ENCODE data around the gene RNF141.

Gene RNF141

GRCh38 chr11:10522276-10522675 lies 18.7 kb downstream of the RNF141 start:
- no peak for DNase-seq

- no peak for DNase-seq
Observed at GRCh38 chr11:10520562-10520961, 20.4 kb downstream of the RNF141 start.

DNA sequence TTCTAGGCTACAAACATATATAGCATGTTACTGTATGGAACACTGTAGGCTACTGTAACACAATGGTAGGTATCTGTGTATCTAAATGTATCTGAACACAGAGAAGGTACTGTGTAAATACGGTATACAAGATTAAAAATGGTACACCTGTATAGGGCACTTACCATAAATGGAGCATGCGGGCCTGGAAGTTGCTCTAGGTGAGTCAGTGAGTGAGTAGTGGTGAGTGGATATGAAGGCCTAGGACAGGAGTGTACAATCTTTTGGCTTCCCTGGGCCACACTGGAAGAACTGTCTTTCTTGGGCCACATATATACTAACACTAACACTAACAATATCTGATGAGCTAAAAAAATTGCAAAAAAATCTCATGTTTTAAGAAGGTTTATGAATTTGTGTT lies 21.4 kb downstream of the RNF141 start:
- no peak for DNase-seq

- DNase-seq: no peak
Observed at GRCh38 chr11:10518891-10519290, 22.1 kb downstream of the RNF141 start.

DNA sequence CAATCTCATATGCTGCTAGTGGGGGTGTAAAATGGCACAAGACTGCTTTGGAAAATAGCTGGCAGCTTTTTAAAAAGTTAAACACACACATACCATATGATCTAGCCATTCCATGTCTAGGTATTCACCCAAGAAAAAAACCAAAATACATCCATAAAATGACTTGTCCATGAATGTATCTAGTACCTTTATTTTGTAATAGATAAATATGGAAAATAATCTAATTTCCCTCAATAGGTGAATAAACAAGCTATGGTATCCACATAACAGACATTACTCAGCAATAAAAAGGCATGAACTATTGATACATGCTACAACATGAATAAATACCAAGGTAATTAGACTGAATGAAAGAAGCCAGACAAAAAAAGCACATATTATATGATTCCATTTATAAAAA lies 22.9 kb downstream of the RNF141 start:
- DNase-seq: no peak

- DNase-seq: no peak
Observed at GRCh38 chr11:10515418-10515817, 25.6 kb downstream of the RNF141 start.

DNA sequence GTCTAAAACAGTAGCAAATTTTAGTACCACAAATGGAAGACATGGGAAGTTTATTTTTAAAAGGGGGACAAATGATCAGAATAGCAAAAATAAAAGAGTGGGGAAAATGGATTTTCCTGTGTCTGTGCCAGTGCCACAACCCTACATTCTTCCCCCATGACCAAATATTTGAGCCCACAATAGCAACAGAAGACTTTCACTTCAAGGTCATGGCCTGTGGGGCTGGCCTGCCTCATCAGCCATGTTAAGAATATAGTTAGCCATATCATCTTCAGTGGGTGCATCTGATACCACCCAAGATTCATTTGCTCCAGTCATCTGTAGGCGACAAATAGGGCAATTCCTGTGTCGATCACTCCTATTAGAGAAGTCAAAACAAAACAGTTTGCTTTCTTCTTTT lies 26.3 kb downstream of the RNF141 start:
- DNase-seq: no peak

- no peak for DNase-seq
Observed at GRCh38 chr11:10514202-10514601, 26.8 kb downstream of the RNF141 start.

DNA sequence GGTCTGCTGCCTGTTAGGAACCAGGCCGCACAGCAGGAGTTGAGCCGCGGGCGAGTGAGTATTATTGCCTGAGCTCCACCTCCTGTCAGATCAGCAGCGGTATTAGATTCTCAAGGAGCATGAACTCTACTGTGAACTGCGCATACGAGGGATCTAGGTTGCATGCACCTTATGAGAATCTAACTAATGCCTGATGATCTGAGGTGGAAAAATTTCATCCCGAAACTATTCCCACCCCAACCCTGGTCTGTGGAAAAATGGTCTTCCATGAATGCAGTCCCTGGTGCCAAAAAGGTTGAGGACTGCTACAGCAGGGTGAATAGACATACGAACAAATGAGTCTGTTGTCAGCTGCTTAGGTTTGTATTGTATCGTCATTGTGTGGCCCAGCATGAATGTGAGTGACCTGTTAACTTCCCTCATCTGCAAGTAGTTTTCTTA lies 29.8 kb downstream of the RNF141 start:
- DNase-seq: no peak

- no peak for DNase-seq
Observed at GRCh38 chr11:10506008-10506370, 35.0 kb downstream of the RNF141 start.

- DNase-seq: no peak
Observed at GRCh38 chr11:10505278-10506007, 35.5 kb downstream of the RNF141 start.

DNA sequence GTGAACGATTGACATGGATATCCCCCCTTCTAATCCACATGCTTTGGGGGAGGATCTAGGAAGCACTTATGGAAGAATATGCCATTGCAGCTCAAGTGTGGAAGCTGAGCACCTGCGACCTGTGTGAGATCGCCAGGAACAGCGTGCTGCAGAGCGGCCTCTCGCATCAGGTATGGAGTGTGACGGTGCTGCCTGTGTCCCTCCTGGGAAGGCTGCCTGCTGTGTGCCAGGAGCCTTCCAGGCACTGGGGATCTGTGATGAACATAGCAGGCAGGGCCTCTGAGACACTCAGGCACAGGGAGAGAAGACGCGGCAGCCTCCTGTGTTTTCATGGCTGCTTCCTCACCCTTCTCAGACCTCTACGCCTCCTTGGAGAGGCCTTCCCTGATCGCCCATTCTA lies 36.5 kb downstream of the RNF141 start:
- DNase-seq: no peak

- DNase-seq: no peak
Observed at GRCh38 chr11:10503777-10504480, 37.1 kb downstream of the RNF141 start.

GRCh38 chr11:10503221-10503620 lies 37.8 kb downstream of the RNF141 start:
- no peak for DNase-seq

- DNase-seq: no peak
Observed at GRCh38 chr11:10502770-10503169, 38.2 kb downstream of the RNF141 start.

DNA sequence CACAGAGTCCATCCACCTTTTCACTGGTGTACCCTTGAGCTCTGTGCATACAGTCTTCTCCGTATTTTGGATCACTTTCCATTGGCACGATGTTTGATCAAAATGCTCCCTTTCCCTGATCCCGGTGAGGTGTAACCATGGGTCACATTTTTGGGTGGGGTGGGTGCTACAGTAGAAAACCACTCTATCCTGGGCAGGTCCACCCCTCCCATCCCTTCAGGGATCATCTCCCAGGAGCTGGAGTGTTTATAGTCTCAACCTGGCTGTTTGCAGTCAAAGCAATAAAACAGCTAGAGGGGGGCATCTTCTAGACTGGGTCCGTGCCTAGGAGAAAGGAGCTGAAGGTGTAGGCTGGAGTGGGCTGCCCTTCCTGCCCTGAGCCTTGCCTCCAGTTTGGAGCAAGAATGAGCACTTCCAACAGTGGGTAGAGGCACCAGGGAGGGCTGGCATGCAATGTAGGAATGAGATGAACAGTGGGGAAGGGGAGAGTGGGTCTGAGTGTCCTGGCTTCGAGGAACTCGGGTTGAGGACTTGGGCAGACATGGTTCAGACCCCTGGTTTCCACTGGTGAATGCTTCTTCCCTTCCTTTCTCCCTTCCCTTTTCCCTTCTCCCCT lies 38.8 kb downstream of the RNF141 start:
- no peak for DNase-seq

- no peak for DNase-seq
Observed at GRCh38 chr11:10500757-10501684, 40.0 kb downstream of the RNF141 start.

DNA sequence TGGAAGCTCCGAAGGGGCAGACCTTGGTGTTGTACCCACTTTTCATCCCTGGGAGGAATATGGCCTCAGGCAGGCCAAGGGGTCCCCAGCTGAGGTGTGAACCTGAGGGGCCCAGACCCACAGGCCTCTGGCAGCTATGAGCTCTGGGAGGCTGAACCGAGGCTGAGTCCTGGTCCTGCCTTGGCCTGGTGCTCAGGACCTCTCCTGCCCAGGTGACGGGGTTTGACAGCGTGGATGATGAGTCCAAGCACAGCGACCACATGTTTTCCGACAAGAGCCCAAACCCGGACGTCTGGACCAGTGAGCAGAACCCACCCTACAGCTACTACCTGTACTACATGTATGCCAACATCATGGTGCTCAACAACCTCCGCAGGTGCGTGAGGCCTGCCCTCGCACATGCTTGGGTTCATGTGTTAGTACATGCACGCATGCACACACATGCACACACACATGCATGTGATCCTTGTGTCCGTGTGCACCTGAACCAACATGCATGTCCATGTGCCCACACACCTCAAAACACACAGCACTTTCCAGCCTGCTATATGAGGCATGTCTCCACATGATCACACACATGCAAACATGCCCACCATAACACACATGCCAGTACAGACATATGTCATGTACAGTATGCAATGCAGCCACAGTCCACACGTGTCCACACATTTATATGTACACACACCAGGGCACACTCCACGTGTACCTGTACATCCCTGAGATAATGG lies 40.9 kb downstream of the RNF141 start:
- no peak for DNase-seq

- DNase-seq: no peak
Observed at GRCh38 chr11:10499452-10499851, 41.5 kb downstream of the RNF141 start.

- DNase-seq: no peak
Observed at GRCh38 chr11:10498426-10499250, 42.3 kb downstream of the RNF141 start.

DNA sequence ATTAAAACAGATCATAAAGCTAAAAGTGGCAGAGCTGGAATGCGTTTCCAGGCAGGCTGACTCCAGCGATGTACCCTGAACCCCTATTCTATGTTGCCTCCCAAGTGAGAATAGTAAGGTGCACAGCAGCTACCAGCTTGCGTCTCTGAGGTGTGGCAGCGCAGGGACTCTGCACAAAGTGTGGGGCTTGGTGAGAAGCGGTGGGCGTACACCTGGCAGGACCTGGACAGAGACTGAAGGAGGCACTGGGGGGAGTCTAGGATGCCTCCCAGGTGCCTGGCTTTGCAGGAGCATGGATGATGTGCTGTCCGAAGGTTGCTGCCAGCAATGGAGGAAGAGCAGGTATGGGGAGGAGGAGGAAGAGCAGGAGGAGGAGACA lies 43.0 kb downstream of the RNF141 start:
- no peak for DNase-seq
